A172 (cell line): Measurements from ENCODE around the gene ZNF106. TPM values are rescaled to one million over a fixed set of nuclear protein-coding genes. Genes with fewer than 3 reads are reported as not detected.

Experiments
- DNase-seq: peaks from one replicate; pipeline ENCODE4 v3.0.0-alpha.2; 2015; ENCODE audit warnings: low spot score
- total RNA-seq: library from RNA; depleted of rRNA; stranded (reverse); fragments of >200 nt; shearing (Covaris generic); gene quantifications from 2 replicates; pipeline ENCODE4 v1.2.3, GENCODE V29; 2014

The ZNF106 gene
- total RNA-seq, 1 experiment from 2014 or later = 45.4 TPM

GRCh38 chr15:42405863-42406482 is 85.0 kb downstream of the ZNF106 start:
- DNase-seq = no peak

GRCh38 chr15:42404461-42405235 is 86.3 kb downstream of the ZNF106 start:
- DNase-seq = no peak

- DNase-seq = no peak
Measured at GRCh38 chr15:42403389-42403788, 87.6 kb downstream of the ZNF106 start.

GRCh38 chr15:42402455-42403205 is 88.3 kb downstream of the ZNF106 start:
- DNase-seq = no peak

- peak; percentile 25 for DNase-seq
Measured at GRCh38 chr15:42401544-42402454, 89.1 kb downstream of the ZNF106 start.

GRCh38 chr15:42395838-42396237 is 95.1 kb downstream of the ZNF106 start:
- DNase-seq = no peak

- DNase-seq = no peak
Measured at GRCh38 chr15:42394106-42394505, 96.8 kb downstream of the ZNF106 start.

- no peak for DNase-seq
Measured at GRCh38 chr15:42392309-42393024, 98.5 kb downstream of the ZNF106 start.

- no peak for DNase-seq
Measured at GRCh38 chr15:42387603-42388002, 103.3 kb downstream of the ZNF106 start.

- no peak for DNase-seq
Measured at GRCh38 chr15:42385980-42386700, 104.8 kb downstream of the ZNF106 start.

GRCh38 chr15:42385206-42385979 is 105.5 kb downstream of the ZNF106 start:
- peak; percentile 25 for DNase-seq

GRCh38 chr15:42384597-42384996 is 106.3 kb downstream of the ZNF106 start:
- DNase-seq = no peak

GRCh38 chr15:42378011-42378410 is 112.9 kb downstream of the ZNF106 start:
- DNase-seq = no peak

GRCh38 chr15:42375941-42376340 is 115.0 kb downstream of the ZNF106 start:
- DNase-seq = no peak

GRCh38 chr15:42375252-42375651 is 115.7 kb downstream of the ZNF106 start:
- no peak for DNase-seq

- no peak for DNase-seq
Measured at GRCh38 chr15:42374810-42375209, 116.1 kb downstream of the ZNF106 start.

- DNase-seq = no peak
Measured at GRCh38 chr15:42373936-42374335, 117.0 kb downstream of the ZNF106 start.

- DNase-seq = no peak
Measured at GRCh38 chr15:42373274-42373673, 117.7 kb downstream of the ZNF106 start.

GRCh38 chr15:42371096-42371495 is 119.8 kb downstream of the ZNF106 start:
- no peak for DNase-seq
